Endothelial cell of umbilical vein (primary cell): ENCODE data around the gene NTSR1. TPM values are rescaled to one million over a fixed set of nuclear protein-coding genes. Genes with fewer than 3 reads are reported as not detected.

Source experiments
- BruUV-seq: library from RNA; stranded (reverse); fragments of 400-500 nt; replicated peaks from 2 replicates; lab custom pipeline; 2021; lab: Mats Ljungman, UMichigan
- CTCF ChIA-PET: fragments of 300-600, 350-600 bp; sonication (Branson Sonifier 250); formaldehyde crosslinking; loops from one replicate; lab custom pipeline; 2021; ENCODE audit warnings: antibody characterized with exemption, inconsistent platforms; lab: Charles Lee
- POLR2A ChIA-PET: fragments of 300-600, 350-600 bp; sonication (Branson Sonifier 250); formaldehyde crosslinking; loops from one replicate; lab custom pipeline; 2021; ENCODE audit warnings: antibody characterized with exemption, inconsistent platforms; lab: Charles Lee
- DNase-seq: peaks from one replicate; pipeline ENCODE4 v3.0.0-alpha.2; 2011; ENCODE audit warnings: low read depth, low spot score
- FAIRE-seq: peaks from 2 replicates; lab custom pipeline; 2011; peaks lifted over from hg19 to GRCh38; lab: Jason Lieb, UNC
- H2AFZ ChIP-seq: 2 replicates; pipeline ENCODE4 v1.6.0; 2012; ENCODE audit warnings: low read depth, low read length, control low read depth, inconsistent platforms
- H3K27ac ChIP-seq: 2 replicates; pipeline ENCODE4 v1.5.1; 2011; ENCODE audit warnings: low read depth, mild to moderate bottlenecking, control low read depth, low read length, moderate library complexity; ENCODE audit not compliant: insufficient read depth
- H3K27me3 ChIP-seq, 2 experiments: 2 replicates each; pipeline versions ENCODE4 v1.6.0 to v1.6.1; 2011; ENCODE audit warnings: low read length in 2 of 2, mixed read lengths in 1 of 2; ENCODE audit not compliant: control insufficient read depth in 2 of 2, insufficient read depth in 2 of 2
- H3K36me3 ChIP-seq, 2 experiments: 2 replicates in 1 of 2; 3 replicates in 1 of 2; pipeline ENCODE4 v1.5.1; 2011; ENCODE audit warnings: low read length in 2 of 2, mild to moderate bottlenecking in 1 of 2, moderate library complexity in 1 of 2; ENCODE audit not compliant: control insufficient read depth in 2 of 2, insufficient read depth in 2 of 2; ENCODE audit errors: extremely low read depth in 1 of 2
- H3K4me1 ChIP-seq: 3 replicates; pipeline ENCODE4 v1.5.1; 2011; ENCODE audit warnings: mild to moderate bottlenecking, low read length; ENCODE audit not compliant: control insufficient read depth, insufficient read depth; ENCODE audit errors: extremely low read depth
- H3K4me2 ChIP-seq: 2 replicates; pipeline ENCODE4 v1.6.1; 2011; ENCODE audit warnings: low read length, control low read depth, mixed read lengths; ENCODE audit not compliant: insufficient read depth
- H3K4me3 ChIP-seq, 3 experiments: fragments of 200-600 bp in 1 of 3; sonication (generic), shearing (Covaris generic) in 1 of 3; replicated peaks in 1 of 3; 2 replicates each; pipeline ENCODE4 v1.5.1; 2011 to 2016; ENCODE audit warnings: control low read depth in 3 of 3, low read length in 3 of 3, mild to moderate bottlenecking in 2 of 3, inconsistent platforms in 1 of 3, low read depth in 1 of 3, moderate library complexity in 1 of 3; ENCODE audit not compliant: insufficient read depth in 1 of 3
- H3K79me2 ChIP-seq: 2 replicates; pipeline ENCODE4 v1.6.0; 2012; ENCODE audit warnings: low read length, inconsistent platforms; ENCODE audit not compliant: control insufficient read depth, insufficient read depth
- H3K9ac ChIP-seq: replicated peaks from 2 replicates; pipeline ENCODE3; 2011; ENCODE audit warnings: low read length, control low read depth; ENCODE audit not compliant: insufficient read depth; ENCODE audit errors: extremely low read depth
- H3K9me1 ChIP-seq: replicated peaks from 3 replicates; pipeline ENCODE4 v1.6.0; 2011; ENCODE audit warnings: mild to moderate bottlenecking, low read length; ENCODE audit not compliant: control insufficient read depth, insufficient read depth; ENCODE audit errors: extremely low read depth
- H3K9me3 ChIP-seq: replicated peaks from 2 replicates; pipeline ENCODE4 v1.5.1; 2012; ENCODE audit warnings: low read length, inconsistent platforms; ENCODE audit not compliant: control insufficient read depth, insufficient read depth
- H4K20me1 ChIP-seq: replicated peaks from 2 replicates; pipeline ENCODE3; 2011; ENCODE audit warnings: mild to moderate bottlenecking, low read length; ENCODE audit not compliant: control insufficient read depth, insufficient read depth; ENCODE audit errors: extremely low read depth
- EZH2 ChIP-seq: IDR thresholded peaks from 2 replicates; pipeline ENCODE4 v1.6.1; 2012; ENCODE audit warnings: borderline replicate concordance, low read depth, mild to moderate bottlenecking, moderate library complexity, low read length, inconsistent platforms; ENCODE audit not compliant: severe bottlenecking
- FOS ChIP-seq: IDR thresholded peaks from 2 replicates; pipeline ENCODE4 v1.6.1; 2011; ENCODE audit warnings: mild to moderate bottlenecking, low read length, moderate library complexity, borderline replicate concordance; ENCODE audit not compliant: insufficient read depth
- GATA2 ChIP-seq: IDR thresholded peaks from 2 replicates; pipeline ENCODE4 v1.7.0; 2011; ENCODE audit warnings: low read depth, mild to moderate bottlenecking, moderate library complexity, mixed read lengths, low read length; ENCODE audit not compliant: insufficient read length, insufficient read depth
- JUN ChIP-seq: IDR thresholded peaks from 2 replicates; pipeline ENCODE4 v1.6.1; 2011; ENCODE audit warnings: borderline replicate concordance, low read depth; ENCODE audit not compliant: insufficient read length, insufficient read depth
- MYC ChIP-seq: IDR thresholded peaks from one replicate; pipeline ENCODE4 v1.6.1; 2011; ENCODE audit warnings: mild to moderate bottlenecking, low read depth, low read length
- POLR2A ChIP-seq: IDR thresholded peaks from 2 replicates; pipeline ENCODE4 v1.6.1; 2012; ENCODE audit warnings: low read depth, mild to moderate bottlenecking, control low read depth, low read length
- POLR2AphosphoS5 ChIP-seq: IDR thresholded peaks from 2 replicates; pipeline ENCODE4 v1.6.1; 2012; ENCODE audit warnings: low read depth, mild to moderate bottlenecking, control low read depth, low read length, moderate library complexity; ENCODE audit not compliant: insufficient read depth
- dilution Hi-C: fragments of 300-500 bp; cut with MboI; formaldehyde crosslinking; loops from one replicate; pipeline ENCODE4 v1.15.0; 2019; ENCODE audit warnings: low sequenced_read_pairs; ENCODE audit not compliant: extremely low pct_ligation_motif_present
- intact Hi-C: fragments of 100-400 bp; cut with micrococcal nuclease; formaldehyde crosslinking; loops from one replicate; pipeline ENCODE4 v1.10.0; 2022
- polyA plus RNA-seq, 4 experiments: library from polyadenylated mRNA; depleted of rRNA in 3 of 4; stranded (reverse) in 3 of 4; unstranded in 1 of 4; fragments of >200 nt; gene quantifications; 2 replicates each; pipeline versions ENCODE4 v1.2.1 to v1.2.3, GENCODE V29; 2011 to 2012; ENCODE audit warnings: missing spikeins in 1 of 4
- total RNA-seq: library from RNA; stranded (reverse); gene quantifications from 2 replicates; pipeline ENCODE4 v1.2.3, GENCODE V29; 2021
- TF ChIP-seq, protein P1 (sequence below): IDR thresholded peaks from 2 replicates; pipeline ENCODE4 v1.6.1; 2011; ENCODE audit not compliant: insufficient read depth, insufficient read length
- TF ChIP-seq, protein P2 (sequence below), 2 donors: IDR thresholded peaks; 1 replicate in 1 of 2; 2 replicates in 1 of 2; pipeline ENCODE4 v1.5.1; 2011; ENCODE audit warnings: low read length in 2 of 2, mild to moderate bottlenecking in 2 of 2, moderate library complexity in 2 of 2, control low read depth in 1 of 2, inconsistent platforms in 1 of 2, low read depth in 1 of 2; ENCODE audit not compliant: insufficient read depth in 1 of 2; ENCODE audit errors: extremely low read depth in 1 of 2

The NTSR1 gene
- total and polyA plus RNA-seq, 2 donors (not counting 3 experiments of a cell fraction or from before 2014, with no cell fraction given): 0.14 to 2.1 TPM

DNA sequence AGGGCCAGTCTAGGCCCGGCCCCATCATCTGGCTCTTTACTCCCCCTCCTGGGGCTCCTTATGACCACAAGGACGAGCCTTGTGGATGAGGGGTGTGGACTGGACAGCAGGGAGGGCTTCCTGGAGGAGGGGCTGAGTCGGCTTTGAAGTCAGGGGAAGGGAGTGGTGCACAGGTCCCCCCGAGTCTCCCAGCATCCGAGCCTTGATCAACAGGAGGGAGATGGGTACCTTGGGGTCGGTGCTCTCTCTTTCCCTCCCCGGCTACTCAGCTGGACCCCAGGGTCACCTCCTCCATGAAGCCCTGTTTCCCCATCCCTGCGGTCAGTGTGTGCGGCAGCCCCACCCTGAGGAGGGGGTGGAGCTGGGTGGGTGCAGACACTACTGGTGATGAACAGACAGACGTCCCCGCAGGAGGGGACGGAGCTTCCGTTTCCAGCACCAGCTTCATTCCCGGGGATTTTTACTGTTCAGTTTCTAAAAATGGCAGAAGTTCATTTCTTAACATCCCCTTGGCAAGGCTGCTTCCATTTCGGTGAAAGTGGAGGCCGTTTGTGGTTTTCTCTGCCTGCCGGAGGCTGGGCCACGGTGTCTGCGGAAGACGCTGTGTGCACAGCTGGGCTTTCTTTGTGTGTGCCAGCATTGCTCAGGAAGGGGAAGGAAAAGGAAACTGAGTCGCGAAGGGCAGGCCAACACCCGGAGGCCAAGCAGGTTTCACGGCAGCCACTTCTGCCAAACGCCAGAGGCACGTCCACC, 19.6 kb downstream of the NTSR1 start:
- BruUV-seq: no TSS peak
- H3K4me1 ChIP-seq: no peaks in the 10 kb centered on the region
- H2AFZ ChIP-seq: no peak overlapping the region
- H3K27ac ChIP-seq: no peak overlapping the region
- no peak overlapping the region for H3K9ac ChIP-seq
- H3K9me3 ChIP-seq: no peaks in the 10 kb centered on the region
- H3K4me2 ChIP-seq: no peak overlapping the region
- peaks cover 0 to 5% of the 10 kb centered on the region in 2 experiments for H3K27me3 ChIP-seq
- no peaks in the 10 kb centered on the region for H3K79me2 ChIP-seq
- no peak for DNase-seq
- CTCF ChIA-PET: interaction anchor here (0.9 to 2.1 kb wide), 3 partner anchors 20 to 63 kb away, joined by 3 to 10 read pairs (median 7); partner anchors contain the start of gene NTSR1
- H3K36me3 ChIP-seq: no peaks in the 10 kb centered on the region
- intact Hi-C loops (no loop called here), dilution Hi-C loops (no loop called here)
- FAIRE-seq: no peak
- TF ChIP-seq POLR2AphosphoS5 (no peak), POLR2A (no peak), EZH2 (no peak), FOS (no peak), JUN (no peak), MYC (no peak), GATA2 (no peak)
- TF ChIP-seq, protein P1, sequence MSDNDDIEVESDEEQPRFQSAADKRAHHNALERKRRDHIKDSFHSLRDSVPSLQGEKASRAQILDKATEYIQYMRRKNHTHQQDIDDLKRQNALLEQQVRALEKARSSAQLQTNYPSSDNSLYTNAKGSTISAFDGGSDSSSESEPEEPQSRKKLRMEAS: no peak
- TF ChIP-seq, protein P2, sequence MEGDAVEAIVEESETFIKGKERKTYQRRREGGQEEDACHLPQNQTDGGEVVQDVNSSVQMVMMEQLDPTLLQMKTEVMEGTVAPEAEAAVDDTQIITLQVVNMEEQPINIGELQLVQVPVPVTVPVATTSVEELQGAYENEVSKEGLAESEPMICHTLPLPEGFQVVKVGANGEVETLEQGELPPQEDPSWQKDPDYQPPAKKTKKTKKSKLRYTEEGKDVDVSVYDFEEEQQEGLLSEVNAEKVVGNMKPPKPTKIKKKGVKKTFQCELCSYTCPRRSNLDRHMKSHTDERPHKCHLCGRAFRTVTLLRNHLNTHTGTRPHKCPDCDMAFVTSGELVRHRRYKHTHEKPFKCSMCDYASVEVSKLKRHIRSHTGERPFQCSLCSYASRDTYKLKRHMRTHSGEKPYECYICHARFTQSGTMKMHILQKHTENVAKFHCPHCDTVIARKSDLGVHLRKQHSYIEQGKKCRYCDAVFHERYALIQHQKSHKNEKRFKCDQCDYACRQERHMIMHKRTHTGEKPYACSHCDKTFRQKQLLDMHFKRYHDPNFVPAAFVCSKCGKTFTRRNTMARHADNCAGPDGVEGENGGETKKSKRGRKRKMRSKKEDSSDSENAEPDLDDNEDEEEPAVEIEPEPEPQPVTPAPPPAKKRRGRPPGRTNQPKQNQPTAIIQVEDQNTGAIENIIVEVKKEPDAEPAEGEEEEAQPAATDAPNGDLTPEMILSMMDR (IDR thresholded peaks at IDR 0.05; ENCODE audit: extremely low read depth in 1 of 2, insufficient read depth in 1 of 2, low read depth in 1 of 2, low read length in 2 of 2): no peak
- H4K20me1 ChIP-seq: no peaks in the 10 kb centered on the region
- no peaks in the 10 kb centered on the region for H3K9me1 ChIP-seq
- POLR2A ChIA-PET: no interaction called here
- H3K4me3 ChIP-seq: no peak overlapping the region
